ENCODE data around the gene PTPN14. TPM values are rescaled to one million over a fixed set of nuclear protein-coding genes. Genes with fewer than 3 reads are reported as not detected.

Gene PTPN14
- total RNA-seq, 4 donors from 2014 or later = 42.8 to 63.8 (median 50.4) TPM

DNA sequence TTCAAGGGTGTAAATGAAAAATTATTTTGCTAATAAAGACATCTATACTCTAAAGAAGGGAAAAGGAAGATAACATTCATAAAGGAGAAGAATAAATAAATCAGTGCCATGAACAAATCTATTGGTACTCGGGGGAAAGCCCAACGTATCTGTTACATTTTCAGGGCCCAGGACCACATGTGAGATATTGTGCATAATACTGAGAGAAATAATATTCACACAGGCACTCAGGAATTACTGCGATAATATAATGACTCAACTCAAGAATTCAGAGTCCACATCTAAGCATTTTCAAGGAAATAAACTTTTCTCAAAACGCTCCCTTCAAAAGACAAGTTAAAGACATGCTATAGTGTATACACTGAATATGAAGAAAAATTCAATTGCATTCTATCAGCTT lies 161.7 kb downstream of the PTPN14 start:
- in situ Hi-C loops (cut with MboI; ENCODE audit: low sequenced_read_pairs in 4 of 4) (no loop called here), intact Hi-C loops (cut with DNase I; ENCODE audit: low total_unique reads) (no loop called here)
- Histone ChIP-seq H3K4me1 (peaks cover 0 to 3% of the 10 kb centered on the region in 2 donors), H3K4me3 (no peak overlapping the region), H3K9me3 (no peaks in the 10 kb centered on the region), H3K36me3 (peaks cover 3 to 36% of the 10 kb centered on the region in 2 donors), H3K27ac (peak overlapping the region in 1 of 4 donors; percentile 14), H3K27me3 (no peaks in the 10 kb centered on the region)
- ATAC-seq (no peak), DNase-seq (no peak)
- TF ChIP-seq, protein P1, sequence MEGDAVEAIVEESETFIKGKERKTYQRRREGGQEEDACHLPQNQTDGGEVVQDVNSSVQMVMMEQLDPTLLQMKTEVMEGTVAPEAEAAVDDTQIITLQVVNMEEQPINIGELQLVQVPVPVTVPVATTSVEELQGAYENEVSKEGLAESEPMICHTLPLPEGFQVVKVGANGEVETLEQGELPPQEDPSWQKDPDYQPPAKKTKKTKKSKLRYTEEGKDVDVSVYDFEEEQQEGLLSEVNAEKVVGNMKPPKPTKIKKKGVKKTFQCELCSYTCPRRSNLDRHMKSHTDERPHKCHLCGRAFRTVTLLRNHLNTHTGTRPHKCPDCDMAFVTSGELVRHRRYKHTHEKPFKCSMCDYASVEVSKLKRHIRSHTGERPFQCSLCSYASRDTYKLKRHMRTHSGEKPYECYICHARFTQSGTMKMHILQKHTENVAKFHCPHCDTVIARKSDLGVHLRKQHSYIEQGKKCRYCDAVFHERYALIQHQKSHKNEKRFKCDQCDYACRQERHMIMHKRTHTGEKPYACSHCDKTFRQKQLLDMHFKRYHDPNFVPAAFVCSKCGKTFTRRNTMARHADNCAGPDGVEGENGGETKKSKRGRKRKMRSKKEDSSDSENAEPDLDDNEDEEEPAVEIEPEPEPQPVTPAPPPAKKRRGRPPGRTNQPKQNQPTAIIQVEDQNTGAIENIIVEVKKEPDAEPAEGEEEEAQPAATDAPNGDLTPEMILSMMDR (IDR thresholded peaks at IDR 0.05 in 4 of 5, conservative IDR thresholded peaks at IDR 0.05 in 1 of 5) = no peak
- TF ChIP-seq POLR2A (IDR thresholded peaks at IDR 0.05) = no peak

DNA sequence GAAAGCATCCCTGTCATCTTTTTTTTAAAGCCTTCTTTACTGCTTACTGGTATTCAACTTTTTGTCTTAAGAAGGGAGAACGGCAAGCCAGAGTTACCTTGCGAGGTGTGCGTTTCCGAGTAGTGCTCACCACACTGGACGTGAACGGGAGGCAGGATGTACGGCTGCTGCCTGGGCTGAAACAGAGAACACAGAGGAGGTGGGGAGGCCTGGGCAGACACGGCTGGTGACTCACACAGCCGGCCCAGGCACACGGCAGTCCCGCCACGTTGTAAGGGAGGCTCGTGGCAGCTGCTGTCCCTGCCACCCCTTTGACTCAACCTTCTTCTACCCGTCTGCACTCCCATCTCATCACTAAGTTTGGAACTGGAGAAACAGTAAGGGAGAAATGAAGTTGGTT lies 164.7 kb downstream of the PTPN14 start:
- in situ Hi-C loops (cut with MboI; ENCODE audit: low sequenced_read_pairs in 4 of 4) (no loop called here), intact Hi-C loops (cut with DNase I; ENCODE audit: low total_unique reads) (loop anchor here (2.0 kb wide), 3 partner anchors 52 to 200 kb away; no protein-coding TSS in a partner anchor)
- Histone ChIP-seq H3K9me3 (no peaks in the 10 kb centered on the region), H3K27ac (peak overlapping the region; percentile 52 to 68 (median 58)), H3K36me3 (peaks cover 5 to 40% of the 10 kb centered on the region in 2 donors), H3K27me3 (no peaks in the 10 kb centered on the region), H3K4me3 (no peak overlapping the region), H3K4me1 (peaks cover 0 to 3% of the 10 kb centered on the region in 2 donors)
- DNase-seq = peak; percentile 45 to 65
- ATAC-seq = peak; percentile 84 to 89
- TF ChIP-seq, protein P1 (IDR thresholded peaks at IDR 0.05 in 4 of 5, conservative IDR thresholded peaks at IDR 0.05 in 1 of 5) = no peak
- TF ChIP-seq POLR2A (IDR thresholded peaks at IDR 0.05) = no peak

DNA sequence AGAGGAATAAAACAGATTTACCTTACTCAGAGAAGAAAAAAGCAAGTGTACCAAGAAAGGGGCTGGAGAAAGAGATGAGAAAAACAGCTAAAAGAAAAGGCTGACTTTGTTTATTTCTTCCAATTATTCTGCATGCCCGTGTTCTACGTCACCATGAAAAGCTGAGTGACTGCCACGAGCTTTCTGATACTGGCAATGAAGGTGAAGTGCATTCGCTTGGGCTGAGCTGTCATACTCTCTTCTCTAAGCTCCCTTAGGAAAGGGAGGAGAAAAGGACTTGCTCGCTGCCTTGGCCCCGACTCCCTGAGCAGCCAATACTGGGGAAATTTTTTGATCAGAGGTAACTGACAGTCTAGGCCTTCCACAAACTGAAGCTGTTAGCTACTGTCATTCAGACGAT lies 165.1 kb downstream of the PTPN14 start:
- no peaks in the 10 kb centered on the region for H3K27me3 ChIP-seq
- DNase-seq = no peak
- ATAC-seq = peak; percentile 26 to 28
- peak overlapping the region; percentile 52 to 68 (median 58) for H3K27ac ChIP-seq
- in situ Hi-C loops (cut with MboI; ENCODE audit: low sequenced_read_pairs in 4 of 4) (no loop called here), intact Hi-C loops (cut with DNase I; ENCODE audit: low total_unique reads) (loop anchor here (2.0 kb wide), 3 partner anchors 52 to 200 kb away; no protein-coding TSS in a partner anchor)
- peaks cover 0 to 3% of the 10 kb centered on the region in 2 donors for H3K4me1 ChIP-seq
- H3K36me3 ChIP-seq = peaks cover 4 to 37% of the 10 kb centered on the region in 2 donors
- H3K9me3 ChIP-seq = no peaks in the 10 kb centered on the region
- H3K4me3 ChIP-seq = no peak overlapping the region
- TF ChIP-seq, protein P1 (IDR thresholded peaks at IDR 0.05 in 4 of 5, conservative IDR thresholded peaks at IDR 0.05 in 1 of 5) = no peak
- no peak for TF ChIP-seq POLR2A (IDR thresholded peaks at IDR 0.05)

DNA sequence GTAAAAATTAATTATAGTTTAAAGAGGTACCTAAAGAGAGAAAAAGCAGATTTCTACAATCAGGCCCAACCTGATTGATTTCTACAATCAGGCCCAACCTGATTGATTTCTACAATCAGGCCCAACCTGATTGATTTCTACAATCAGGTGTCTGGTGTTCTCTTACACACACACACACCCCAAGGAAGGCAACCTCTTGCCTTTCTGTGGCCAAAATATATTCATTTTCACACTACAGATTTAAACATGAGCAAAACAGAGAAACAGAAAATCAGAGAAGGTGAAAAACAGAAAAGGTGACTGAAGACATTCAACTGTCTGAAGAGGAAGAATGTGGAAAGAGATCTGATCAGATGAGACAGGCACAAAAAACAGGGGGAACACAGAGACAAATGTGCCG lies 166.0 kb downstream of the PTPN14 start:
- H3K27ac ChIP-seq = no peak overlapping the region
- H3K4me1 ChIP-seq = peaks cover 8 to 12% of the 10 kb centered on the region in 2 donors
- ATAC-seq (no peak), DNase-seq (no peak)
- TF ChIP-seq, protein P1 (IDR thresholded peaks at IDR 0.05 in 4 of 5, conservative IDR thresholded peaks at IDR 0.05 in 1 of 5) = no peak
- TF ChIP-seq POLR2A (IDR thresholded peaks at IDR 0.05) = no peak
- no peak overlapping the region for H3K4me3 ChIP-seq
- H3K9me3 ChIP-seq = no peaks in the 10 kb centered on the region
- intact Hi-C loops (cut with DNase I; ENCODE audit: low total_unique reads) (no loop called here), in situ Hi-C loops (cut with MboI; ENCODE audit: low sequenced_read_pairs in 4 of 4) (no loop called here)
- H3K36me3 ChIP-seq = peaks cover 4 to 33% of the 10 kb centered on the region in 2 donors
- H3K27me3 ChIP-seq = no peaks in the 10 kb centered on the region
